SW 1271 (cell line): Measurements from ENCODE around the gene CTNND2.

Experiments
- DNase-seq, 2 experiments: peaks; one replicate each; lab custom pipeline; 2025; lab: John Stamatoyannopoulos, UW

CTNND2 gene

DNA sequence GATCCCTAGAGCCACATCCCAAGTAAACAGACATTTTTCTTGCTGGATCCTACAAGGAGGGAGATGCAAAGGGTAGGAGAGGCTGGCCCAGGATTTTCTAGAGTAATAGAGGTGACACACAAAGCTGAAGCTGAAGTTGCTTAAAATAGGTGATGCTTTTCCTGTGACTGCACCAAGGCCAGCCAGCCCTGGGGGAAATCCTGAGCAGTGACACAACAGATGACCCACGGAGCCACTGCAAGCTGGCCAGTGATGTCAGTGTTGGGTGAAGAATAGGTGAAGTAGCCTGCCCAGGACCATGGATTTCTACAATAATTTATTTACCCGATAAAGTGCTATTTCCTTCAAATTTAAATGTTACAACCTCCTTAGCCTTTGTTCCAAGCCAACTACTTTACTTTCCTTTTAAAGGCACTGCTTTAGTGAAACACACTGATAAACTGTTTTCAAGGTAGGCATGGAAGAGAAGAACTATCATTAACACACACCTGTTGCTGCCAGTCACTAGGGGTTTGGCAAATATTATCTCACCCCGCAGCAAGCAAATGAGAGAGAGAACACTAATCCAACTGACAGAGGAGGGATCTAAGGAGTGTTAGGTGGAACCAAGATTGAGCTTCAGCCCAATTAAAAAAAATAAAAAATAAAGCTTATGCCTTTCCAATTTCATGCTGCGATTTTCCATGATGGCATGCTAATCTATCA lies 123.5 kb downstream of the CTNND2 start:
- no peak for DNase-seq

DNA sequence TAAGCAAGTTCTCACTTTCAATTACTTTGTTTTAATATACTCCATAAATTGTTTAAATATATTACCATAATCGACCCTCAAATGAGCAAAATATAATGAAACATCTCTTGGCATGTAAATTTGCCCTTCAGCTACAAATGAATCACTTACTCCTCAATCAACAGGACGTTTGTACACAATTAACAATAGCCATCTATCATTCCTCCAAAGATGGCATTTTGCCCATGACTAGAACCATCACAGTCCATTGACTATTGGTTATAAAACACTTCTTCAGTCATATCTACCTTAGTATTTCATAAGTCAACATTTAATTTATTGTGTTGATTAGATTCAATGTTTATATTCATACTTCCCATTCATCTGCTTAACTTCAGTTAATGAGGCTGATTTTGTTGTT lies 127.2 kb downstream of the CTNND2 start:
- DNase-seq, result no peak

DNA sequence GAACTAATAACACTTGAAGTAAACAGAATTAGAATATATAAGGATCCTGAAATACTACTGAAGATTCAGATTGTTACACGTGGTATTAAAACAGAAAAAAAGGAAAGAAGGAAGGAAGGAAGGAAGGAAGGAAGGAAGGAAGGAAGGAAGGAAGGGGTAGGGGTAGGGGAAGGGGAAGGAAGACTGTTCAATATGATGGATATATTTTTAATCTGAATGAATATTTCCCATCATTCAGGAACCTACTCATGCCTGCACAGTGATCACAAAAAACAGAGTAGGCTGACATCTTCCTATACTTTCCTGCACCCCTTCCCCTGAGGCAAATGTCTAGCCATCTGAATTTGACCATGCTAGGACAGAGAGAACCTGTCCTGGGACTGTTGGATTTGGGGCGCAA lies 133.9 kb downstream of the CTNND2 start:
- DNase-seq, result no peak

DNA sequence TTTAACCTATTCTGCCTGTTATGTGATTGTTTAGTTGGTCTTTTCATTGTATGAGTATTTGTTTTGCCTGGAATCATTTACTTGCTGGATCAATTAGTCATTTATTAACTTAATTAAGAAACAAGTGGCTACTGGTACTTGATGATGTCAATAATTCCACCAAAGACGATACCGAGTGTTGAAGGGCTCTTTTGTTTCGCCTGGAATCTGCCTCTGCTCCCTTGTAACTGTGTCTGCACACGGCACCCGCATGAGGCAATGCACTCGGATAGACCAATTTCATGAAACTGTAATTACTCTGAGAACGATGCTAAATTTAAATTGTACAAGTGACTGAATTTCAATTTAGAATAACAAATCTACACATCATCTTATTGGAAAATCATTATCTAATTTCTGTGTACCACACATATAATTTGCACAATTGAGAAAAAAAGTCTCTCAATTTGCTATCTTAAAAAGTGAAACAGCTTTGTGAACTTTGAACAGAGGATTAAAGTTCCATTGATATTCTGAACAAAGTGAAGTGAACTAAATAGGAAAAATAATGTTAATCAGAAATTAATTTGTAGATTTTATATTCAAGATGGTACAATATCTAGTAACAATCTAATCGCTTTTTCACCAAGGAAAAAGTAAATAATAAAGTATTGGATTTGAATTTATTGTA lies 143.2 kb downstream of the CTNND2 start:
- no peak for DNase-seq

DNA sequence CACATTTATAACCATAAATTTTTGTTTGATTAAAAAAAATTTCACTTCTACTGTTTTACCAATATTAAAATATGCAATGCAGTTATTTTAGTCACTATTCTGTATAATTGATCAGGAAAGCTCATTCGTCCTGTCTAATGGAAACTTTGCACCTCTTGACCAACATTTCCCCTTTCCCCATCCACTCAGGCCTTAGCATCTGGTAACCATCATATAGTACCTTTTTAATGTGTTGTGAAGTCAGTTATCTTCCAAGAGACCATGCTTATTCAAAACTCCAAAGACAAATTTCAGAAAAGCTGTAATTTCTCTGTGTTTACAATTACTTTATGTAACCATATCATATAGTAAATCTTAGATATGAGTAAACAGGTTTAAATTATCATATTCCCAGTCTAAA lies 145.9 kb downstream of the CTNND2 start:
- no peak for DNase-seq

DNA sequence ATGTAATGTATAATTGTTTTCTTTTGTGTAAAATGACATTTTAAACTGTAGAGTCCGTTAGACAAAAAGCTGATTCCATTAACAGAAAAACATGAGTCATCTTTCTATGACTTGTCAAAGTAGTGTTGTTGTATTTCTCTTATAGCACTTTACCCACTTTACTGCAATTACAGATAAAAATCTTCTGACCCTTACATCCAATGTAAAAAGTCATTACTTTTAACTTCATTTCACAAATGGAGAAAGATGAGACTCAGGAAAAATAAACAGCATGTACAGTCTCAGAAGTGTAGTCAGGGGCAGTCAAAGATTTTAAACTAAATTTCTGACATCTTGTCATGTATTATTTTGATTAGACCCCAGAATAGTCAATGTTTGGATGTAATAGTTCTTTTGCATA lies 146.6 kb downstream of the CTNND2 start:
- DNase-seq, result no peak

DNA sequence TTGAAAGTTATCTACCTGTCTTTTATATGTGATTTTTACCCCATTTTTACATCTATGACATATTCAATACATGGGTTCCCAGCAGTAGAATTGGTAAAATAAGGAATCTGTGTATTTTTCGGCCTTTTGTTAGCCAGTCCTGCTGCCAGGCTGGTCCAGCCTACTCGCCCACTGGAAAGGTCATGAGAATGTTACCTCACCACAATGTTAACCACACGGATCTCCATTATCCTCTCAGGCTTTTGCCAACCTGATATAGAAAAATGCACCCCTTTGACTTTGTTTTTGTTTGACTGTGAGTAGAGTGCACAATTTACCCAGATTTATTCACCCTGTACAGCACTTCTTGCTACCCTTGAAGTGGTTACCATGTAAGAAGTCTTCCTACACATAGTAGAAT lies 167.2 kb downstream of the CTNND2 start:
- DNase-seq, result no peak

DNA sequence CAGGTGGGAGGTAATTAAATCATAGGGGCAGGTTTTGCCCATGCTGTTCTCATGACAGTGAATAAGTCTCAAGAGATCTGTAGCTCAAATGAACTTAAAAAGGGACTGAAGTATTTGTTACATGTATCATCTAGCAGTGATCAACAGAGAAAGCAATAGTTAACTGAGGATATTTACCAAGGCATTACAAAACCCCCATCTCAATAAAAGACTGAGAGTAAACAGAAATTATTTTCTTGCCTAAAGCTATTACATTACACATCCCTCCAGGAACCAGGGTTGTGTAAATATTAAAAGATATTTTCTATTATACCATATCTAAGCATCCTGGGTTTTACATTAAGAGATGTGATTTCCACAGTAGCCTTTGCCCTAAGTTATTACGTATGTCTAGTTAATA lies 169.9 kb downstream of the CTNND2 start:
- DNase-seq, result no peak

DNA sequence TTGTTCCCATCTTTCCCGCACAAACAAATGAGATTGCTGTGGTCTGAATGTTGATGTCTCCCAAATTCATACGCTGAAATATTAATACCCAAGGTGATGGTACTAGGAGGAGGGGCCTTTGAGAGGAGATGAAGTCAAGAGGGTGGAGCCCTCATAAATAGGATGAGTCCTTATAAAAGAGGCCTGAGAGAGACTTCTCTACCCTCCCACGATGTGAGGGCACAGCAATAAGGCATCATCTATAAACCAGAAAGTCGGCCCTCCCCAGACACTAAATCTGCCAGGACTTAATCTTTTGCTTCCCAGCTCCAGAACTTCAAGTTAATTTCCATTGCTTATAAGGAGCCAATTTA lies 170.4 kb downstream of the CTNND2 start:
- no peak for DNase-seq

DNA sequence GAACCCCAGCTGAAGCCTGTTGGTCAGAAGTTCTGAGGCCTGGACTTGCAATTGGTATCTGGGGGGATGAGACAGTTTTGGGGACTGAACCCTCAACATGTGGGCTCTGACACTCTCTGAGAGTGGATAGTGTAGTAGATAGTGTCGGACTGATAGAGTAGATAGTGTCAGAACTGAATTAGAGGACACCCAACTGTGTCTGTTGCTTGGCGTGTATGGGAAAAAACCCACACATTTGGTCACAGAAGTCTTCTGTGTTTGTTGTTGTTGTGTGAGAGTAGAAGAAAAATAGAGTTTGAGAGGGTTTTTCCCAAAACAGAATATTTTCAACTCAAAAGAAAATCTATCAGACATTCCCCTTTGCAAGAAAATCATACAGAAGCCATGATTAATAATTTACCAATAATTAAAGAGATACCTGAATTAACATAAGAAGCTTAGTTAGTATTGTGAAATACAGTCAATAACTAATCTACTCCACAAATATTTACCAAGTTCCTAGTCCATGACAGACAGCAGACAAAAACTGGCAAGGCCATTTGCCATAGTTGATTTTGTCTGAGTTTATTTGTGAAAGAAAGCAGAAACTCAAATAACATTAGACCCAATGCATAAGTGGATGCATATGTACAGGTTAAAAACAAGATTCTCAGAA lies 170.9 kb downstream of the CTNND2 start:
- no peak for DNase-seq

DNA sequence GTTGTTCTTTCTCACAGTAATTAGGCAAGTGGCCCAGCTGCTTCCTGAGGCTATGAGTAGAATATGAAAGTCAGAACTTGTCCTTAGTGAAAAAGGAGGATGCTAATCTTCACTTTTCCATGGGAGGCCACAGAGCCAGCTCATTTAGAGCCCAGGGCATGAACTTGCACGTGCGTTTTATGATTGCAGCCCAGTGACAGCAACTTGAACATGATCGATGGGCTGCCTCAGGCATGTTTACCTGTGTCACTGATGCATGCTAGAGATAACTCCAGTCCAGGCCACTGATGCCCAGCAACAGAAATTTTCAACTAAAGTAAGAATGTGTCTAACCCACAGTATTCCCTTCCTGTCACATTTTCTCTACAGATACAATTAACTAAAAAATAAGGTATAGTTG lies 179.3 kb downstream of the CTNND2 start:
- no peak for DNase-seq

DNA sequence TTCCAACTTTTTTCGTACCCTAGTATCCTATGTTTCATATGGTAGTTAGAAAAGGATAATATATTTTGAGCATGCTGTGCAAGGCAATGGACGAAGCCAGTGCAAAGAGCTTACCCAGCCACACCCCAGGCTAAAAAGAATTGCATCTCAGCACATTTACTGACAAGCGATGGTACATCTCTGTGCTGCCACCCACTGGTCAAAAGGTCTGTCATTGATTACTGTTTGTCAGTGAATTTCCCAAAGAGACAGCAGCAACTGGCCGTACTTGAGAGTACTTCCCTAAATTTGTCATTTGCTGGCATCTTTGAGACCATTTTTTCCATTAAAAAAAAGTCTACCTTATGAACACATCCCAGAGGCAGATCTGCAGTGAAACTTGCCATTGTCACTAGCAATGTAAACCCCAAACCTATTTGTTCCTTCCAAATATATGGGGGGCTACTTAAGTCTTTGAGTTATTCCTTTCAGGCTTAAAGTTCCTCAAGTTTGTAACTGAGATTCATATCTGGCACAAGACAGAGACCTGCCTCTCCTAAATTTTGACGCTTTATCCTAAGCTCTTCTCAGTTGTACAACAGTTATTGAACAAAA lies 184.3 kb downstream of the CTNND2 start:
- peak; percentile 8 to 46 for DNase-seq

DNA sequence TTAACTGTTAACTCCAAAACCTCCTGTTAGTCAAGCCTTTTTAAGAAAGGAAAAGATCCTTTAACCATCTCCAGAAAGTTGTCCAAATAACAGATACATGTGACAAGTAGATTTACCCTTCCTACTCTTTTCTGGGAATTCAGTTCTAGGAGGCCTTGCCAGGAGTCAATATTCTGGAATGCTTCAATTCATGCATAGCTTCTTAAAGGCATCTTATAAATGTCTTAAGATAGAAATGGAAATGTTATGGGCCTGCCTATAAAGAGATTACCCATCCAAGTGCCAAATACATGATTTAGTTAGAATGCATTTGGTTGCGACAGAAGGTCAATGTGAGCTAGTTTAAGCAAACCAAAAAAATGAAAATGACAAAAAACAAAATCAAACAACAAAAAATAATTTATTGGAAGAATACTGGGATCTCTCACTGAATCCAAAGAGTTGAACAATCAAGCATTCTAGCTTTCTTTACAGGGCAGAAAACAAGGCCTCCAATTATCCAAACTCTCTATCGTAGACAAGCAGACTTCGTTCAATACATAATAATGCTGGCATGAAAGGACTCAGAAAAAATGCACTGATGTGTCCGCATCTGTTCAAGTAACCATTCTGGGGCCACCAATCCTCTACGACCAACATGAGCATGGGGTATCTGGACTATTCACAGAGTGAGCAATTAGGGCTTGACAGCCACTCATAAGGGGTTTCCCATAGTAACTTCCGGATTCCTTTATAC lies 188.6 kb downstream of the CTNND2 start:
- DNase-seq, result no peak

DNA sequence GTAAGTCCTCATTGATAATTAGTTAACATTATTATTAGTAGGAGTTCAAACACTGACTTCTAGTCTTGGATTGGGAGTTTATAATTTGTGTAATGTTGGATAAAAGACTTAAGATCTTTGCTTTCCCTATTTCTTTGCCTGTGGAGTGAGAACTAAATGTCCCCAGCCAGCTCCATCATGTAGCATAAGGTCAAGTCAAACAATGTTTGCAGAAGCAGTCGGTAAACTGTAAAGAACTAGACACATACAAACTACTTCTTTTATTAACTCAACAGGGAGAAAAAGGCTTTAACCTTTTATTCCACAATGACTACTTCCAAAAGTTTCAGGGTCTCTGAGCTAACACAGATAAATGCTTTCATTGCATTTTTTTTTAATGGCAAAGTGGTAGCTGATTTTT lies 192.3 kb downstream of the CTNND2 start:
- no peak for DNase-seq

DNA sequence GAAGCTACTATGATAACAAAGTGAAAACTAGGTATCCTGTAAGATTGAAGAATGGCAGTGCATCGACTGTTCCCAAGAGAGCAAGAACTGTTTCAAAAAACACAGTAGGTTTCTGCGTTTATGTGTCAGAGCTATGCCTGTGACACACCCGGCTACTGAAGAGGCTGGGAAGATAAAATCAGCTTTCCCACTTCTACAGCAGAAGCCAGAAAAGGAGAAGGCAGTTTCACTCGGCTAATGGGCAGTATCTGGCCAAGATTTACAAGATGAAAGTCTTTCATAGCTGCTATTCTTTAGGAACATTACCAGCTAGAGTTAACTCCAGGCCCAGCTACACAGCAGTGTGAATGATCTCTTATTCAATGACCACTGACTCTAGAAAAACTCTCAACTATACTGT lies 195.2 kb downstream of the CTNND2 start:
- DNase-seq, result no peak

DNA sequence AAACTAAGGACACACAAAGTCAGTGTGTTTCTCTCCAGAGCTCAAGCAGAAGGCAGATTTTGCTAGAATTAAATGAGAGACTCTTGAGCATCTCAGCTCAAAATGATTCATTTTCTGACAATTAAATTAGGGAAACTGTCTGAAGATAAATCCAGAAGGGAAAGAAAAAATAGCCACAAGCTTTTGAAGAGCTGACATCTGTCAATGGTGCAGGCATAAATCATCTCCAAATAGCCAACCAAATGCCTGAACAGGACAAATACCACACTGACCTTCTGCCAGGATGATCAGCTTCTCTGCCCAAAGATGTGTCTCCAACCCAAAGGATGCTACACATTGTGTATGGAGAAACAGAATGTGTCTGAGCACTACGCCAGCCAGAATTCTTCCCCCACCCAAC lies 199.3 kb downstream of the CTNND2 start:
- DNase-seq, result no peak

DNA sequence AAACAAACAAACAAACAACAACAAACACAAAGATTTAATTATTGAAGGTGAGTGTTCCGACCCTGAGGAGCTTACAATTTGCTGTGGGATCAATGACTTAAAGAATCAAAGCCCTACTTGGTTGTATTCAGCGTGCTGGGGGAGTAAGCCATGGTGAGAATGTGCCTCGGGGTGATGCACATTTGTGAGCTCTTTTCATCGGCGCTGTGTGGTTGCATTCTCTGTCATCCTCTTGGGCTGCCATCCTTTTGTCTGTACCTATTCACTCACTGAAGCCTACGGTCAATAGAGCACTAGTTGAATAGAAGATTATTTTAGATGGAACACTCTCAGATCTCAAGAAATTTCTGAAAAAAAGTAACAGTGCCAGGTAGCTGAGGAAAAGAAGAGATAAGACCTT lies 203.9 kb downstream of the CTNND2 start:
- DNase-seq, result no peak

DNA sequence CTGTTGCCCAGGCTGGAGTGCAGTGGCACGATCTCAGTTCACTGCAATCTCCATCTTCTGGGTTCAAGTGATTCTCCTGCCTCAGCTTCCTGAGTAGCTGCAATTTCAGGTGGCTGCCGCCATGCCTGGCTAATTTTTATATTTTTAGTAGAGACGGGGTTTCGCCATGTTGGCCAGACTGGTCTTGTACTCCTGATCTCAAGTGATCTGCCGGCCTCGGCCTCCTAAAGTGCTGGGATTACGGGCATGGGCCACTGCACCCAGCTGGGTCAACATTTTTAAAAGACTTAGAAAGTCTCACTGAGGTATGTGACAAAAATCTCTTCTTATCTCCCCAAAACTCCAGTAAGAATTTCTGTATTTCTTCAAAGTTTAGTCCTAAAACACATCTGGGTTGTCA lies 211.6 kb downstream of the CTNND2 start:
- DNase-seq, result no peak

DNA sequence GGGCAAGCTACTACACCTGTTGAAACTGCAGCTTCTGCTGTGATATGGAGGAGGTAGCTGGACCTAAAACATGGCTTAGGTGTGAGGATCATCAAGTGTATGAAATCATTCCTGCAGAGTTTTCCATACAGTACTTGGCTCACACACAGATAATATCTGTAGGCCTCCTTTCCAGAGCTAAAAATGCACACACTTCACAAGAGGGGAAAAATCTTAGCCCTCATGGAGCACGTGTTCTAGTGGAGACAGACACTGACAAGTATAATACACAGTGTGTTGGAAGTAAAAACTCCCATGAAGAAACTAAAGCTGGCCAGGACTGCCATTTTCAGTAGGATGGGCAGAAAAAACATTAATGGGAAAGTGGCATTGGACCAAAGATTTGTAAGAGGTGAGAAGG lies 216.7 kb downstream of the CTNND2 start:
- no peak for DNase-seq

DNA sequence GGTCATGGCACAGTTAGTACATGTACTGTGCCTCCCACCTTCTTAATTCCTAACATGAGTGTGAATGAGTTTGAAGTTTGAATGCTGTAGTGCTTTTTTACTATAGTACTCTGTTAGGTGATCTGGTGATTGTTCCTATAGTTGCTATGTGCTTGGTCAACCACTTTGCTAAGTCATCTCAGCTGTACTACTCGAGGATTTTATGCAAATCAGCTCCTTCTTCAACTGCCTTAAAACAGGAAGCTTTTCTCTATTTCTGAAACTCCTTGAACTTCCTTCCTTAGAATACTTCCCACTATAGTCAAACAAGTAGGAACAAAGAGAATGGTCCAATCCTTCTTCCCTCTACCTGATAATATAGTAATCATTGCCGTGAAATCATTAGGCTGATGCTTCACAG lies 219.6 kb downstream of the CTNND2 start:
- no peak for DNase-seq

DNA sequence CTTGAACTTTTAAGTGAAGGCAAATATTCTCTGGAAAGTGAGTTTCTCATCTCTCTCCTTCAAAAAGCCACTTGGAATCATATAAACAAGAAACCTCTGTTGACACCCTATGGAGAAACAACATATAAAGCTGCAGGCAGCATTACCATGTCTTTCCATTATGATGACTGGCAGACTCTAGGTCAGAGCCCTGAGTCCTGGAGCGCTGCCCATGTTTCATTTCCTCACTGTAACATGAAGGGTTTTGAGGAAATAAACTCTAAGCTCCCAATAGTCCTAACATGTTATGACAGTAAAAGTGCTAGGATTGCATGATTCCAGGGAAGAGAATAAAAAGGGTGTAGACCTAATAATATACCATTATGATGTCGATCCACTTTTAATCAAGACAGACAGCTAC lies 220.6 kb downstream of the CTNND2 start:
- no peak for DNase-seq

DNA sequence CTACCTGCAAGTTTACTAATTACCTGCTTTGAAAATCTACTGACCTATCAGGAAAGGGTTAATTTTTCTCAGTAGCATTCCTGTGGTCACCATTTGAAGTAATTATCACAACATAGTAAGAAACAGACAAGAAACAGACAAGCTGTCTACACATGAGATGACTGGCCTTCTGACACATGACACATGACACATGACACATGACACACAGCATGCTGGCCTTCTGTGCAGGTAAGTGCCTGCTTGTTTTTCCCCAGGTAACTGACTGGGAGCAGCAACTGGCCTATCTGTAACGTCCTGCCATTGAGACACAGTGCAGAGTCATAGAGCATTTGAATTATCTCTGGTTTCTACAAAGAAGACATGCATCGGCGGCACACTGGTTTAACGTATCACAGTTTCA lies 222.4 kb downstream of the CTNND2 start:
- no peak for DNase-seq

DNA sequence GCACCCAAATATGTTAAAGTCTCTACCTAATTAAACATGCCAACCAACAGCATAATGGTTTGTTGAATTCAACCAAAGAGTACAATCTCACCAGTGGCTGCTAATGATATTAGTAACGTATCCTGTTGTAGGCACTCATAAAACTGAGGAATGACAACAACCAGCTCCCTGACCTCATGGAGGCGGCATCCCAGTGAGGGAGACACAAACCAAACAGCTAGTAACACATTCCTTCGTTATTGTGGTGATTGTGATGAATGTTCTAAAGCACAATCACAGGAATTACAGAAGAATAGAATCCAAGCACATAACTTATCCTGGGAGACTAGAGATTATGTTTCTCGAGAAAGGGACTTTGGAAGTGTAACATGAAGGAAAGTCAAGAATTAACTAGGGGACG lies 224.6 kb downstream of the CTNND2 start:
- no peak for DNase-seq
